Mammary epithelial cell (primary cell): ENCODE data around the gene SCN7A.

ENCODE experiments used
- EZH2 ChIP-seq: IDR thresholded peaks from 2 replicates; pipeline ENCODE4 v1.6.1; 2012; ENCODE audit warnings: low read length, inconsistent platforms, borderline replicate concordance
- TF ChIP-seq, protein P1 (sequence below), 2 donors: IDR thresholded peaks in 1 of 2; conservative IDR thresholded peaks in 1 of 2; 2 replicates each; pipeline ENCODE4 v1.5.1; 2011 to 2012; ENCODE audit warnings: inconsistent platforms in 2 of 2, low read length in 2 of 2, mild to moderate bottlenecking in 2 of 2, control low read depth in 1 of 2, low read depth in 1 of 2; ENCODE audit not compliant: insufficient read depth in 1 of 2; ENCODE audit errors: extremely low read depth in 1 of 2

GRCh38 chr2:166468124-166469024 lies 25.7 kb downstream of the SCN7A start:
- TF ChIP-seq, protein P1, sequence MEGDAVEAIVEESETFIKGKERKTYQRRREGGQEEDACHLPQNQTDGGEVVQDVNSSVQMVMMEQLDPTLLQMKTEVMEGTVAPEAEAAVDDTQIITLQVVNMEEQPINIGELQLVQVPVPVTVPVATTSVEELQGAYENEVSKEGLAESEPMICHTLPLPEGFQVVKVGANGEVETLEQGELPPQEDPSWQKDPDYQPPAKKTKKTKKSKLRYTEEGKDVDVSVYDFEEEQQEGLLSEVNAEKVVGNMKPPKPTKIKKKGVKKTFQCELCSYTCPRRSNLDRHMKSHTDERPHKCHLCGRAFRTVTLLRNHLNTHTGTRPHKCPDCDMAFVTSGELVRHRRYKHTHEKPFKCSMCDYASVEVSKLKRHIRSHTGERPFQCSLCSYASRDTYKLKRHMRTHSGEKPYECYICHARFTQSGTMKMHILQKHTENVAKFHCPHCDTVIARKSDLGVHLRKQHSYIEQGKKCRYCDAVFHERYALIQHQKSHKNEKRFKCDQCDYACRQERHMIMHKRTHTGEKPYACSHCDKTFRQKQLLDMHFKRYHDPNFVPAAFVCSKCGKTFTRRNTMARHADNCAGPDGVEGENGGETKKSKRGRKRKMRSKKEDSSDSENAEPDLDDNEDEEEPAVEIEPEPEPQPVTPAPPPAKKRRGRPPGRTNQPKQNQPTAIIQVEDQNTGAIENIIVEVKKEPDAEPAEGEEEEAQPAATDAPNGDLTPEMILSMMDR (conservative IDR thresholded peaks at IDR 0.05 in 1 of 2, IDR thresholded peaks at IDR 0.05 in 1 of 2; ENCODE audit: extremely low read depth in 1 of 2, insufficient read depth in 1 of 2, low read depth in 1 of 2, low read length in 2 of 2) = no peak
- no peak for TF ChIP-seq EZH2
